Body of pancreas (tissue), 4 donors: ENCODE measurements around the gene TBC1D23. TPM values are rescaled to one million over a fixed set of nuclear protein-coding genes. Genes with fewer than 3 reads are reported as not detected.
"Not testable (repeated sequence)": the region's sequence is repeated elsewhere in the genome, so short reads cannot be mapped to it uniquely, and the experiment has no call there.

Experiments used
- ATAC-seq: fragments of 150-250 bp; one replicate; pipeline ENCODE4 v1.9.1; 2016
- DNase-seq, 4 donors: peaks; one replicate each; pipeline ENCODE4 v3.0.0-alpha.2; 2019
- H3K27ac ChIP-seq, 4 donors: fragments of 200-600 bp; sonication (generic); 1 replicate in 3 of 4; 2 replicates in 1 of 4; pipeline versions ENCODE4 v1.5.1 to v1.6.1; 2016 to 2019; ENCODE audit warnings: mild to moderate bottlenecking in 1 of 4, mixed read lengths in 1 of 4, moderate library complexity in 1 of 4
- H3K27me3 ChIP-seq, 2 donors: fragments of 200-600 bp; sonication (generic); one replicate each; pipeline ENCODE4 v1.6.0; 2016; ENCODE audit warnings: mild to moderate bottlenecking in 1 of 2
- H3K36me3 ChIP-seq, 2 donors: fragments of 200-600 bp; sonication (generic); replicated peaks in 1 of 2; 2 replicates each; pipeline ENCODE4 v1.5.1; 2016; ENCODE audit warnings: low read depth in 2 of 2; ENCODE audit not compliant: insufficient read depth in 1 of 2
- H3K4me1 ChIP-seq: fragments of 200-600 bp; sonication (generic); one replicate; pipeline ENCODE4 v1.6.0; 2016
- H3K4me3 ChIP-seq, 2 donors: fragments of 200-600 bp; sonication (generic); 1 replicate in 1 of 2; 2 replicates in 1 of 2; pipeline ENCODE4 v1.5.1; 2016 to 2019
- H3K9me3 ChIP-seq, 3 donors: fragments of 200-600 bp; sonication (generic); 1 replicate in 2 of 3; 2 replicates in 1 of 3; pipeline ENCODE4 v1.5.1; 2016
- POLR2A ChIP-seq, 3 donors: fragments of 450-650 bp; IDR thresholded peaks; one replicate each; pipeline ENCODE4 v1.6.1; 2016; ENCODE audit warnings: antibody characterized with exemption in 3 of 3, mild to moderate bottlenecking in 2 of 3
- WGBS, 2 donors: methylation state at CpG; one replicate each; pipeline ENCODE4 v1.1.5; 2017; 5-methylcytosine and 5-hydroxymethylcytosine counted together
- intact Hi-C: fragments of 100-400 bp; cut with DNase I; formaldehyde crosslinking; loops from one replicate; pipeline ENCODE4 v1.15.1; 2023
- total RNA-seq, 2 donors: library from RNA; depleted of rRNA; stranded (reverse); fragments of >200 nt; gene quantifications; one replicate each; pipeline ENCODE4 v1.1.0, GENCODE V29; 2016
- TF ChIP-seq, protein P1 (sequence below), 7 experiments: fragments of 450-650 bp in 4 of 7; fragments of 200-600 bp in 3 of 7; sonication (generic) in 3 of 7; IDR thresholded peaks; one replicate each; pipeline ENCODE4 v1.5.1; 2016 to 2019; ENCODE audit warnings: antibody characterized with exemption in 7 of 7

TBC1D23 gene
- total RNA-seq, 2 donors from 2014 or later, result 11.5 to 49.8 TPM

DNA sequence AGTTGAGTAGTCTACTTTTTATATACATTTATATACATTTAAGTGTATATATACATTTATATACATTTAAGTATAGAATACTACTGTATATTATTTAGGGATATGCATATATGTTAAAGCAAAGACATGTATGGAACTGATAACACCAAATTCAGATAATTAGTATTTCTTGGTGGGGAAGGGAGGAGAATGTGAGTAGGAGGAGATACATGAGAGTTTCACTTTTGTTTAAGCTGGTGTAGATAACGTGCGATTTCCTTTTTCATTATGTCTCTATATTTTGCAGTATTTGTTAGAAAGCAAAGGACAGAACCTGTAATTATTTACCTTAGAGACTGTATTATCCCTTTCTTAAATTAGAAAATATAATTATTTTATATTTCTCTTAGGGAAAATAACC lies 57.1 kb downstream of the TBC1D23 start:
- Histone ChIP-seq H3K4me1 (no peaks in the 10 kb centered on the region), H3K27me3 (no peaks in the 10 kb centered on the region), H3K36me3 (no peaks in the 10 kb centered on the region), H3K4me3 (no peak overlapping the region), H3K9me3 (no peaks in the 10 kb centered on the region), H3K27ac (no peak overlapping the region)
- DNase-seq, result no peak
- intact Hi-C loops, result no loop called here
- WGBS, 2 donors, result 78 to 92% methylated on average over 2 of the region's 2 CpGs
- no peak for TF ChIP-seq POLR2A (IDR thresholded peaks at IDR 0.05)
- TF ChIP-seq, protein P1, sequence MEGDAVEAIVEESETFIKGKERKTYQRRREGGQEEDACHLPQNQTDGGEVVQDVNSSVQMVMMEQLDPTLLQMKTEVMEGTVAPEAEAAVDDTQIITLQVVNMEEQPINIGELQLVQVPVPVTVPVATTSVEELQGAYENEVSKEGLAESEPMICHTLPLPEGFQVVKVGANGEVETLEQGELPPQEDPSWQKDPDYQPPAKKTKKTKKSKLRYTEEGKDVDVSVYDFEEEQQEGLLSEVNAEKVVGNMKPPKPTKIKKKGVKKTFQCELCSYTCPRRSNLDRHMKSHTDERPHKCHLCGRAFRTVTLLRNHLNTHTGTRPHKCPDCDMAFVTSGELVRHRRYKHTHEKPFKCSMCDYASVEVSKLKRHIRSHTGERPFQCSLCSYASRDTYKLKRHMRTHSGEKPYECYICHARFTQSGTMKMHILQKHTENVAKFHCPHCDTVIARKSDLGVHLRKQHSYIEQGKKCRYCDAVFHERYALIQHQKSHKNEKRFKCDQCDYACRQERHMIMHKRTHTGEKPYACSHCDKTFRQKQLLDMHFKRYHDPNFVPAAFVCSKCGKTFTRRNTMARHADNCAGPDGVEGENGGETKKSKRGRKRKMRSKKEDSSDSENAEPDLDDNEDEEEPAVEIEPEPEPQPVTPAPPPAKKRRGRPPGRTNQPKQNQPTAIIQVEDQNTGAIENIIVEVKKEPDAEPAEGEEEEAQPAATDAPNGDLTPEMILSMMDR (IDR thresholded peaks at IDR 0.05), result no peak
- ATAC-seq, result no peak

DNA sequence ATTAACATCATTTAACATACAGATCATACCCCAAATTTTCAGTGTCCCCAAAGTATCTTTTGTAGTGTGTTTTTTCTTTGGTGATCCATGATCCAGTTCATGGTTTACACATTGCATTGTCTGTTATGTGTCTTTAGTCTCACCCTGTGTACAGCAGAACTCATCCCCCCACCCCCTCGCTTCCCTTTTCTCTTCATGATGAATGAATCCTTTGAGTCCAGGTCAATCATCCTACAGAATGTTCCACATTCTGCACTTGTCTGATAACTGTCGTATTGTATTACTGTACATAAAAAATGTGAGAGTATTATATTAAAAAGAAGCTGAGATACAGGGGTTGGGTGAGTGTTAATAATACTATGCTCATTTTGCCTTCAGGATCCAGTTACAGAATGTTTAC lies 59.2 kb downstream of the TBC1D23 start:
- intact Hi-C loops, result loop anchor here (10.0 kb wide), 1 partner anchor 285 kb away; the partner anchor contains the start of gene ADGRG7
- ATAC-seq (no peak), DNase-seq (no peak)
- no peaks in the 10 kb centered on the region for H3K27me3 ChIP-seq
- no peak overlapping the region for H3K27ac ChIP-seq
- H3K4me3 ChIP-seq, result no peak overlapping the region
- no peaks in the 10 kb centered on the region for H3K4me1 ChIP-seq
- TF ChIP-seq POLR2A (IDR thresholded peaks at IDR 0.05), result no peak
- TF ChIP-seq, protein P1 (IDR thresholded peaks at IDR 0.05), result no peak
- WGBS, 2 donors, result 89% methylated on average over 2 of the region's 2 CpGs
- no peaks in the 10 kb centered on the region for H3K9me3 ChIP-seq
- peaks cover 0 to 3% of the 10 kb centered on the region in 2 donors for H3K36me3 ChIP-seq

DNA sequence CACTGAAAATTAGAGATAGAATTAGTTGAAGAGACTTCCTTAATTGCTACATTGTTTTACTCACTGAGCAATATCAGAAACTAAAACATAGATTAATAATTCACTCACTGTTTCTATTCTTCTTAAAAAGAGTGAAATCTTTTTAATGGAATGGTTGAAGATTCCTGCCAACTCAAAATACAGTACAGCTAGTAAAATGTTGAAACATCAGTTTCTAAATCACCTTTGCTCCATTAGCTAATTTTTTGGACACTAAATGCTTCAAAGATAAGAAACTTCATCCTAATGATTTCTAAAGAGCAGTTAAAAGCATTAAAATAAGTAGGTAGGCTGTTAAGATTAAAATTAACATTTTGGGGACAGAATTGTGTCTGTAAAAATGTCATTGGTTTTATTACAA lies 63.3 kb downstream of the TBC1D23 start:
- intact Hi-C loops, result loop anchor here (10.0 kb wide), 1 partner anchor 281 kb away; the partner anchor contains the start of gene ADGRG7

DNA sequence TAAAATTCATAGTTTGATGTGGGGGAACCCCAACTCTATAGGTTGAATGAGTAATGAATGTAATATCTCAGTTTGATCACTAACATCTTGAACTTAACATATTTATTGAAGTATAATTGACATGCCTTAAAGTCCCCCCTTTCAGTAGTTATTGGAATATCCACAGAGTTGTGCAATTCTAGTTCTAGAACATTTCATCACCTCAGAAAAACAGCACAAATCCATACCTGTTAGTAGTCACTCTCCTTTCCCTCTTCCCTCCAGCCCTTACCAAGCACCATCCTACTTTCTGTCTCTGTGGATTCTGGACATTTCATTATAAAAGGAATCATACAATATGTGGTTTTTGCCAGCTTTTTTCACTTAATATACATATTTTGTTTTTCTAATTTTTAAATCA lies 65.0 kb downstream of the TBC1D23 start:
- no peaks in the 10 kb centered on the region for H3K4me1 ChIP-seq
- no peak for TF ChIP-seq POLR2A (IDR thresholded peaks at IDR 0.05)
- TF ChIP-seq, protein P1 (IDR thresholded peaks at IDR 0.05), result no peak
- H3K9me3 ChIP-seq, result no peaks in the 10 kb centered on the region
- H3K27me3 ChIP-seq, result no peaks in the 10 kb centered on the region
- H3K27ac ChIP-seq, result no peak overlapping the region
- peaks cover 0 to 3% of the 10 kb centered on the region in 2 donors for H3K36me3 ChIP-seq
- DNase-seq (no peak), ATAC-seq (no peak)
- intact Hi-C loops, result loop anchor here (10.0 kb wide), 1 partner anchor 279 kb away; the partner anchor contains the start of gene ADGRG7
- no peak overlapping the region for H3K4me3 ChIP-seq

More for the DNA sequence above, 63.3 kb downstream of the TBC1D23 start:
- TF ChIP-seq, protein P1 (IDR thresholded peaks at IDR 0.05), result no peak
- TF ChIP-seq POLR2A (IDR thresholded peaks at IDR 0.05), result no peak
- Histone ChIP-seq H3K27me3 (no peaks in the 10 kb centered on the region), H3K4me1 (no peaks in the 10 kb centered on the region), H3K36me3 (peaks cover 0 to 3% of the 10 kb centered on the region in 2 donors), H3K27ac (no peak overlapping the region), H3K4me3 (no peak overlapping the region), H3K9me3 (no peaks in the 10 kb centered on the region)
- DNase-seq (no peak), ATAC-seq (no peak)

DNA sequence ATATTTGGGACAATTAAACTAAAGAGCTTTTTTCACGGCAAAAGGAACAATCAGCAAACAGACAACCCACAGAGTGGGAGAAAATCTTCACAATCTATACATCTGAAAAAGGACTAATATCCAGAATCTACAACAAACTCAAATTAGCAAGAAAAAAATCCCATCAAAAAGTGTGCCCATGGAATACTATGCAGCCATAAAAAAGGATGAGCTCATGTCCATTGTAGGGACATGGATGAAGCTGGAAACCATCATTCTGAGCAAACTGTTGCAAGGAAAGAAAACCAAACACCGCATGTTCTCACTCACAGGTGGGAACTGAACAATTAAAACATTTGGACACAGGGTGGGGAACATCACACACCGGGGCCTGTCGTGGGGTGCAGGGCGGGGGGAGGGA lies 66.6 kb downstream of the TBC1D23 start:
- intact Hi-C loops, result loop anchor here (10.0 kb wide), 1 partner anchor 277 kb away; the partner anchor contains the start of gene ADGRG7
- not testable (repeated sequence) for H3K9me3 ChIP-seq, H3K27ac ChIP-seq, H3K27me3 ChIP-seq, ATAC-seq, H3K36me3 ChIP-seq, H3K4me3 ChIP-seq, DNase-seq, H3K4me1 ChIP-seq
- 96 to 98% methylated on average over 5 of the region's 5 CpGs for WGBS, 2 donors
